ENCODE measurements around the gene ADGRG4.

DNA sequence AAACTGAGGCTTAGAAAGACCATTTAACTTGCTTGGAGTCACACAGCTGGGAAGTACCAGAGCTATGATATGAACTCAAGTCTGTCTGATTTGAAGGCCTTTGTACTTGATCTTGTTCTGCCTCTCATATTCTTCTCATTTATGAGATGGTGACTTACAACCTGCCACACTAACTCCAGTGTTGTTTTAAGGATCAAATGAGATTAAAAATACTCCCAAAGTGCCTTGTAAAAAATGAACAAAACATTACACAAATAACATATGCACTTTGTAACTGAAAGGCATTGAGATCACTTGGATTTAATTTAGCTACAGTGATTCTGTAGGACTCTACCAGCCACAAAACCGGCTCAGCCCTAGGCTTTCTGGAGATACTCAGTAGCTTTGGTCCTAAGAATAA is 33.9 kb upstream of the ADGRG4 start:
- TF ChIP-seq, protein P1, sequence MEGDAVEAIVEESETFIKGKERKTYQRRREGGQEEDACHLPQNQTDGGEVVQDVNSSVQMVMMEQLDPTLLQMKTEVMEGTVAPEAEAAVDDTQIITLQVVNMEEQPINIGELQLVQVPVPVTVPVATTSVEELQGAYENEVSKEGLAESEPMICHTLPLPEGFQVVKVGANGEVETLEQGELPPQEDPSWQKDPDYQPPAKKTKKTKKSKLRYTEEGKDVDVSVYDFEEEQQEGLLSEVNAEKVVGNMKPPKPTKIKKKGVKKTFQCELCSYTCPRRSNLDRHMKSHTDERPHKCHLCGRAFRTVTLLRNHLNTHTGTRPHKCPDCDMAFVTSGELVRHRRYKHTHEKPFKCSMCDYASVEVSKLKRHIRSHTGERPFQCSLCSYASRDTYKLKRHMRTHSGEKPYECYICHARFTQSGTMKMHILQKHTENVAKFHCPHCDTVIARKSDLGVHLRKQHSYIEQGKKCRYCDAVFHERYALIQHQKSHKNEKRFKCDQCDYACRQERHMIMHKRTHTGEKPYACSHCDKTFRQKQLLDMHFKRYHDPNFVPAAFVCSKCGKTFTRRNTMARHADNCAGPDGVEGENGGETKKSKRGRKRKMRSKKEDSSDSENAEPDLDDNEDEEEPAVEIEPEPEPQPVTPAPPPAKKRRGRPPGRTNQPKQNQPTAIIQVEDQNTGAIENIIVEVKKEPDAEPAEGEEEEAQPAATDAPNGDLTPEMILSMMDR (conservative IDR thresholded peaks at IDR 0.05 in 1 of 2, IDR thresholded peaks at IDR 0.05 in 1 of 2; ENCODE audit: low read depth in 1 of 2, low read length in 2 of 2), result no peak
- TF ChIP-seq EZH2 (IDR thresholded peaks at IDR 0.05; ENCODE audit: low read length, missing control alignments), result no peak

All from fibroblast of lung (primary cell).